DMS79 treated with DMSO at 0.1 percent for 48 hours (cell line): ENCODE results near the gene ZC3H6.
"Not testable (repeated sequence)": the region's sequence is repeated elsewhere in the genome, so short reads cannot be mapped to it uniquely, and the experiment has no call there.

ENCODE experiments used
- DNase-seq: peaks from one replicate; lab custom pipeline; 2025; lab: John Stamatoyannopoulos, UW

The ZC3H6 gene

DNA sequence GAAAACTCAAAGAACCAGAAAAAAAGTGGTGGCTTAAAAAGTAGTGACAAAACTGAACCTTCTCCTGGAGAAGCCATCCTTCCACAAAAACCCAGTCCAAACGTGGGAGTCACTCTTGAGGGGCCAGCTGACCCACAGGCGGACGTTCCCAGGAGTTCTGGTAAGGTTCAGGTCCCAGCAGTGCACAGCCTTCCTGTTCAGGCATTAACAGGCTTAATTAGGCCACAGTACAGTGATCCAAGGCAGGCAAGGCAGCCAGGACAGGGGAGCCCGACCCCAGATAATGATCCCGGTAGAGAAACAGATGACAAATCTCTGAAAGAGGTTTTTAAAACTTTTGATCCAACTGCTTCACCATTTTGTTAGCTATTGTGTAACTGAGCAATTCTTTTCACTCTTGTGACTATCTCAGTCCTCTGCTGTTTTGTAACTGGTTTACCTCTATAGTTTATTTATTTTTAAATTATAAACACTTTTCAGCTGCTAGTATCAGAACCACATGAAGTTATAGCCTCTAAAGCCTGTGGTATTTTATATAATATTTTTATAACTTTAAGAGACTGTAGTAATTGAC is 56.8 kb downstream of the ZC3H6 start:
- no peak for DNase-seq

GRCh38 chr2:112335600-112335999 is 60.2 kb downstream of the ZC3H6 start:
- no peak for DNase-seq

DNA sequence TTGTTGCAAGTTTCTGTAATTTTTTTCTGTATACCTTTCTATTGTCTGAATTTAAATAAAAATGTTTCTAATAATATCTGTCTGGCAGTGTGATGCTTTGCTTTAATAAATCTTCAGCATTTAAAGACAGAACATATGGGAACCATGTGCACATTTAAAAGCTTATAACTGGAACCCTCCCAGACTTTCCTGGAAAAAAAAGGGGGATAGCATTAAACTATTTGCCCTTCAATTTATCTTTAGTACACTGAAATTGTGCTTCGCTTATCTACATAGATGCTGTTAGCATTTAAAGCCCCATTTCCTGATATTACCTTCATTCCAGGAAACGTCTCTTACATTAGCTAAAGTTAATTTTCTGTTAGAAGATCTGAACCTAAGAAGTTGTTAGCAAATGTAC is 64.6 kb downstream of the ZC3H6 start:
- no peak for DNase-seq

- no peak for DNase-seq
Measured at GRCh38 chr2:112340475-112341267, 65.3 kb downstream of the ZC3H6 start.

DNA sequence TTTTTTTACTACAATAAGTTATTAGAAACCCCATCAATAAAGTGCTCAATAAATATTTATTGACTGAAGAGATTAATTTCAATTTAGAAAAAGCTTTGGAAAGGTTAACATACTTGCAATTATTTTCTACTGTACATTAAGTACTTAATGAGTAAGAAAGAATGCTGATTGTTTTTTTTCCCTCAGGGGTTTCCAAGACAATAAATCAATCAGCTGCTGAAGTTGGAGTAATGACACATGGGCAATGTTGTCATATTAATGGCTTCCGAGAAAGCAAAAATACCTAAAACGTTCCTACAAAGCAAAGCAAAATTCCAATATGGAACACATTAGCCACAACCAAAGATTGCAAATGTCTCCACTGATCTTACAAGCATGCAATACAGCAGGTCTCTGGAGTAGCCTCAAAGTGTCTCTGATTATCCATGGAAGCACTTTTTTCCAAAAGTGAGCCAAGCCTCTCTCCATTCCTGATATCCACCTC is 66.7 kb downstream of the ZC3H6 start:
- DNase-seq, result no peak

GRCh38 chr2:112343827-112344585 is 68.6 kb downstream of the ZC3H6 start:
- DNase-seq, result no peak

DNA sequence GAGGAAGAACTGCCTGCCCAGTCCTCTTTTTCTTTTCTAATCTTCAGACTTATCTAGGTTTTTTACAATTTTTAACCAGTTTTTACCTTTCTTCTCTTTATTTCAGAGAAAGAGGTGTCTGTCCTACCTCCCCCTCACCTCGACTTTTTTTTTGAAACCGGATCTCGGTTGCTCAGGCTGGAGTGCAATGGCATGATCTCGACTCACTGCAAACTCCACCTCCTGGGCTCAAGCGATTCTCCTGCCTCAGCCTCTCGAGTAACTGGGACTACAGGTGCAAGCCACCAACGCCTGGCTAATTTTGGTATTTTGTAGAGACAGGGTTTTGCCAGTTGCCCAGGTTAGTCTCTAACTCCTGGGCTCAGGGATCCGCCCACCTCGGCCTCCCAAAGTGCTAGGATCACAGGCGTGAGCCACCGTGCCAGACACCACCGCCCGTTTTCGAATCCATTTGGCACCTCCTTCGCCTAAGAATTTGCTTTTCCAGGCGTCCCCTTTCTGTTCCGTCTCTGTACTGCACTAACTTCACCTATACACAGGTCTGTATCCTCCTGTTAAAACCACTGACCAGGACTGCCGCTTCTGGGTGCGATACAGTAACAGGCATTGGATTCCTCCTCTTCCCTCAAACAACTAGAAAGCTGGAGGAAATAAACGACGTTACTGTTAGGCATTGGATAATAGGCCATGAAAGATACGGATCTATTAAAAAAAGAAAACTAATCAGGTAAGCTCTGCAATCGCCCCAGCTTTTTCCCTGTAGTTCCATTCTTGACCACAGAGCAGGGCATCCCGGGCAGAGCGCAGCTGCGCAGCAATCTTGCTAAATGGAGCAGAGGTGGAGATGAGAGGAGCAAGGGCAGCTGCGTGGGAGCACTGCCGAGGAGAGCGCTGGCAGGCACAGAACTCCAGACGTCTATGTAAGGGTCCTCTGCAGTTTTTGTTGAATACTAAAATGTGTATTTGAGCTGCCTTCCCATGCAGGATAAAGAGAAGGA is 69.9 kb downstream of the ZC3H6 start:
- no peak for DNase-seq

DNA sequence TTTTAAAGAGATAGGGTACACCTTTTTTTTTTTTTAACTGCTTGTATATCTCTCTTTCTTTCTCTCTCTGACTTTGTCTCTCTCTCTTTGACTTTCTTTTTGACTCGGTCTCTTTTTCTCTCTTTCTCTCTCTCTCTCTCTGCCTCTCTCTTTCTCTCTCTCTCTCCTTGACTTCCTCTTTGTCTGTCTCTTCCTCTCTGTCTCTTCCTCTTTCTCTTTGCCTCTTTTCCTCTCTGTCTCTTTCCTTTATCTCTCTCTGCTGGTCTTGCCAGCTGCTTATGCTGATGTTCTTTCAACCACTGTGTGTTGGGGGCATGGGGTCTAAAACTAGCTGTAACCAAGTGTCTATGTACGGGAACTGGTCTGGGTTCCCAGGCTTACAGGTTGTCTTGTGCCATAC is 76.9 kb downstream of the ZC3H6 start:
- not testable (repeated sequence) for DNase-seq

GRCh38 chr2:112352809-112353603 is 77.6 kb downstream of the ZC3H6 start:
- not testable (repeated sequence) for DNase-seq

GRCh38 chr2:112354335-112354734 is 78.9 kb downstream of the ZC3H6 start:
- not testable (repeated sequence) for DNase-seq

DNA sequence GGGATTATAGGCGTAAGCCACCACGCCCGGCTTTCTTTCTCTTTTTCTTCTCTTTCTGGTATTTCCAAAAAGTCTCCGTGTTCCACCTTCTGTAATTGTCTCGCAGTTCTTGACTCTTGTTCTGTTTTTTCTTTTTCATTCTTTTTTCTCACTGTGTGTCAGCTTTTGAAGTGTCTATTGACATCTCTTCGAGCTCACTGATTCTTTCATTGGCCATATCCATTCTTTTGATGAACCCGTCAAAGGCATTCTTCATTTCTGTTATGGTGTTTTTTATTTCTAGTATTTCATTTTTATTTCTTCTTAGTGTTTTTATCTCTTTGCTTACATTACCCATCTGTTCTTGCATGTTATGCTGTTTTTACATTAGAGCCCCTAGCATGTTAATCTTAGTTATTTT is 84.7 kb downstream of the ZC3H6 start:
- not testable (repeated sequence) for DNase-seq
